Cerebellar cortex (tissue), 1 donor: ENCODE measurements around the gene MGMT.
"Not testable (repeated sequence)": the region's sequence is repeated elsewhere in the genome, so short reads cannot be mapped to it uniquely, and the experiment has no call there.

Experiments used
- DNase-seq: peaks from one replicate; pipeline ENCODE4 v3.0.0-alpha.2; 2015; ENCODE audit warnings: low spot score

The MGMT gene

DNA sequence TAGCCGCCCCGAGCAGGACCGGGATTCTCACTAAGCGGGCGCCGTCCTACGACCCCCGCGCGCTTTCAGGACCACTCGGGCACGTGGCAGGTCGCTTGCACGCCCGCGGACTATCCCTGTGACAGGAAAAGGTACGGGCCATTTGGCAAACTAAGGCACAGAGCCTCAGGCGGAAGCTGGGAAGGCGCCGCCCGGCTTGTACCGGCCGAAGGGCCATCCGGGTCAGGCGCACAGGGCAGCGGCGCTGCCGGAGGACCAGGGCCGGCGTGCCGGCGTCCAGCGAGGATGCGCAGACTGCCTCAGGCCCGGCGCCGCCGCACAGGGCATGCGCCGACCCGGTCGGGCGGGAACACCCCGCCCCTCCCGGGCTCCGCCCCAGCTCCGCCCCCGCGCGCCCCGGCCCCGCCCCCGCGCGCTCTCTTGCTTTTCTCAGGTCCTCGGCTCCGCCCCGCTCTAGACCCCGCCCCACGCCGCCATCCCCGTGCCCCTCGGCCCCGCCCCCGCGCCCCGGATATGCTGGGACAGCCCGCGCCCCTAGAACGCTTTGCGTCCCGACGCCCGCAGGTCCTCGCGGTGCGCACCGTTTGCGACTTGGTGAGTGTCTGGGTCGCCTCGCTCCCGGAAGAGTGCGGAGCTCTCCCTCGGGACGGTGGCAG lies at the start of gene MGMT:
MGMT (plus strand) TSS at position 539 of the 656 bp plus-strand sequence.
- peak; percentile 79 for DNase-seq

DNA sequence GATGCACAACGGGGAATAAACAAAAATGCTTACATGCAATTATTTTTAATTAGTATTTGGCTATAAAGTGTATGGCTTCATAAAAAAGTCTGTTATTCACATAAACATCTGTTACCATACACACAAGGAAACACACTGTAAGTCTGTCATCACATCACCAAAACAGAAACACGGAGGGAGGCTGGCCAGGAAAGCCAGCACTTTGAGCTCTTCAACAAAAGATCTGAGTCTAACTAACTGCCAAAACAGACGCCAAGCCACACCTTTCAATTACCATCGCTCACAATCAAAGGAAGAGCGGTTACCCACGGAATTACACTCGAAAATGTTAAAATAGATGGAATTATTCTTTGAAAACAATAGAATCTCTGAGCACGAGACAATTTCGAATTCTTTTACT lies 49.2 kb upstream of the MGMT start:
- DNase-seq, result no peak

DNA sequence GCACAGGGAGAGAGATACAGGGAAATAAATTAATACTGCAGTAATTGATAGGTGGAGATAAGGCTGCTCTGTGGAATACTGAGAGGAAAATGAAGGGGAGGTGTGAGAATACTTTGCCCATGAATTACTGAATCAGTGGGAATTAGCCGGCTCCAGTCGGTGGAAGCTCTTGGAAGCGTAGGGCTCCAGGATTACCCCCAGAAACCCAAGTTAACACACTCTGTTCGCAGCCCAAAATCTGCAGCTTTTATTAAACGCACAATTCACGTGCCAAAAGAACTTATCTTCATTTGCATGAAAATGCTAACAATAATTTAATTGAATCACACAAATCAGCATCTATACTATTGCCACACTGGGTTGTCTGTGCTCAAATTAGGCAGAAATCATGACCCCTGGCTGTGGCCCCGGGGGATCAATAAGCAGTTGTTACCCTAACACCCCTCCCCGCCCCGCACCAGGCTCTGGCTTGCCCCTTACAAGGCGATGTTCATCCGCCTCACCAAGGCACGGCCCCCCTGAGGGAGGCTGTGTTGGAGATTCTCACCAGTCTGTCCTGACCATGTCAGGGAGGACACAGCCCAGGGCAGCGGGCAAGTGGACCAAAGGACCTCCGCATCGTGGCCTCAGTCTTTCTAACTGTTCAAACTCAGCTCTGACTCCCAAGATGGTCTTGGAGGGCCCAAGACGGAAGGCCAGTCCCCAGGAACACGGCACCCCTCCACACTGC lies 48.4 kb upstream of the MGMT start:
- no peak for DNase-seq

DNA sequence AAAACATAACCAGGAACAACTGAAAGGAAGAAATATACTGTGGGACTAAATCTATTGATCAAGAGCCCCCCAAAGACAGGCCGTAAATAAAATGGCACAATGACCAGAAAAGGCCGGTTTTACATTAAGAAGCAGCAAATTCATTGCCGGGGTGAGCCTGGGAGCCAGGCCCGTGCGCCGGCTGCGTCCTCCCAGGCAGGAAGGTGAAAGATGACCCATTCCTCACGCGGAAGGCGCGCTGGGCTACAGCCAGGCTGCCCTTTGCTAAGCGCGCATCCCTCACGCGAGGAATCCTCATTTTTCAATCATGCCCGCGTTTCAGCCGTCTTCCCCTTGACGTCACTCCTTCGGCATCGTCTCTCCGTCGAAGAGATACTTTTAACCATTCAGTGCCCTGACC lies 47.6 kb upstream of the MGMT start:
- DNase-seq, result no peak

DNA sequence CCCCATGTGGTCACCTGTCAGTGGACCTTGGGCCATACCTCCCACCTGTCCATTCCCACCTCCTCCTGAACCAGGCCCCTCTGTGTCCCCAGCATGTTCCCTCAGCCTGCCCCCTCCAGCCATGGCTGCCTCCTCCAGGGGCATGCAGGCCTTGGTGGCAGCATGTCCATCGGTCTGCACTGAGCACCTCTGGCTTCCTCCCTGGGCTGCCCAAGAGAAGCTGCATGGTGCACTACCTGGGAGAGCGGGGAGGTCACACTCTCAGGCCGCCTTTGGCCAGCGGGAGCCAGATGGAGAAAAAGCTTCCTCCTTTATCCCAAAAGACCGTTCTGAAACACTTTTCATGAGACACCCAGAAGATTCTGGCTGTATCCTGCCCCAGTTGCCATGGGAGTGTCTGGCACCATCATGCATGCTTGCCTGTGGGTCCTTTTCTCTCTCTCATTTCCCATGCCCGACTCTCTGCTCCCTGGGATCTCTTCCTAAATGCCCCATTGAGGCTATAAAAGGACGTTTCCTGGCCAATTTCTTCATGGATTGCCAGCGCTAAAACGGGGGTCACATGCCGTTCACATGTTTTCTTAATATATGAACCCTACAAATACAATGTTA lies 45.5 kb upstream of the MGMT start:
- no peak for DNase-seq

DNA sequence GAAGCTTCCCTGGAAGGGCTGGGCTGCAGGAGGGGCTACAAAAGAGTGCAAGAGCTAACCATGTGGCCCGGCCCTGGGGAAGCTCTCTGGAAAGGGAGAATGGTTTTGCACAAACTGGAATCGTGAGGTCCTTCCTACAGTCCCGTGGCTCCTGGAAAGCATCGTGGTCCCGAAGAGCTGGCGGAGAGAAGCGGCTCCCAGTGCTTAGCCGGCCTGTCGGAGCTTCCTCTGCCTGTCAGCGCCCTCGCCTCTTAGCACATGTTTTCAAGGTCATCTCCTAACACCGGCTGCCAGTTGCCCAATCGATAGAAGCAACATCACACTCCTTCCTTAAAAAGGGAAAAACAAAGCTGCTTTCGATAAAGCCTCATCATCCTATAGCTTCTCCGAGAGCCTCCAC lies 42.1 kb upstream of the MGMT start:
- no peak for DNase-seq

DNA sequence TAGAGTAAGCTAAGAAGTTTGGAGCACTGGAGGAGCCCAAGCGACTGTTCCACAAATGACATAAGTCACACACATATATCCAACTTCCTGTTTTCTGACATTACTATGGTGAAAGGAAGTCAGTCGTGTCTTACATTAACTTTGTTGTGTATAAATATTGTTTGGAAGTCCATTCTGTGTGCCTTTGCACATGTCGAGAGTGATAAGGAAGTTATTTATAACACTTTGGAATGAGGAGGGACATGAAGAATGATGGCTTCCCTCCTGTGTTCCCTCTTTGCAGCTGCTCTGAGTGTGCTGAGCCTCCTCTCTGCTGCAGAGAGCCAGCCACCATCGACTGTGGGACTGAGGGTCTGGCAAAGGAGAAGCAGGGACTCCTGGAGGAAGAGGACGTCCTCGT lies 40.4 kb upstream of the MGMT start:
- DNase-seq, result no peak

DNA sequence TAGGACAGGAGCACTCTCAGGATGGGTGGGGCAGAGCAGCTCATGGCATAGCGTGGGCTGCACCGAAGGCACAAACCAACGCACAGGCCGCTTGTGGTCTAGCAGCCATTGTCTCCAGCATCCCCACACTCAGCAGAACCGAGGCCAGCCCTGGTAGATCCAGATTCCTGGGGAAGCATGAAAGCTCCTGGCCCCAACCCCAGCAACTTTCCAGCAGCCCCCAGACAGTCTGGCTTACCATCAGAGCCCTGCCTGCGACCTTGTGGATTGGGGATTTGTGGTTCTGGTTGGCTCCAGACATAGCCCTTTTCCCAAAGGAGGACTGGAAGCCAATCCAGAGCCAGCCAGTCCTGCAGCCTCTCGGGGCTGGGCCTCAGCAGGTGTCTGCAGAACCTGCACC lies 33.8 kb upstream of the MGMT start:
- DNase-seq, result no peak

DNA sequence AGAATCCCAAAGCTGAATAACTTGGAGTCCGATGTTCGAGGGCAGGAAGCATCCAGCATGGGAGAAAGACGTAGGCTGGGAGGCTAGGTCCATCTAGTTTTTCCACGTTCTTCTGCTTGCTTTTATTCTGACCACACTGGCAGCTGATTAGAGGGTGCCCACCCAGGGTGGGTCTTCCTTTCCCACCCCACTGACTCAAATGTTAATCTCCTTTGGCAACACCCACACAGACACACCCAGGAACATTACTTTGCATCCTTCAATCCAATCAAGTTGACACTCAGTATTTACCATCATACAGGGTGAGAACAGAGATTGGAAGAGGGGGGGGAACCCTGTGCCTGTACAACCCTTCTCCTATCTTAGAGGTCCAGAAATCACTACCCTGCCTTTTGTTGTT lies 31.3 kb upstream of the MGMT start:
- DNase-seq, result not testable (repeated sequence)

DNA sequence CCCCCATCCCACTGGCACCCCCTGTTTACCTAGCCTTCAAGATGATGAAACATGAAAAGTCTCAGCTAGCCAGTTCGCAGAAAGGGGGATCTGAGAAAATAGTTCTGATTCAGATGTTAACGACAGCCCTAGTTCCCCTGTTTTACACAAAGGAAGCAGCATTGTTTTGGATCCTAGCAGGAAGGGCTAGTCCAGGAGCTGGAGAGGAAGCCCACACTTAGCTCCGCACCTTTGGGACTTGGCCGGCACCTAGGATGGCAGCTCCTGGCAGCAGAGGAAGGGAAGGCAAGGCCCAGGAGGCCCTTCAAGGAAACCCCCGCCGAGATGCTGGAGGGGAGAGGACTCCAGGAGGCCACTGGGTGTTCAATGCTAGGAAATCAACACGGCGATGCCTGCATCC lies 29.0 kb upstream of the MGMT start:
- no peak for DNase-seq

DNA sequence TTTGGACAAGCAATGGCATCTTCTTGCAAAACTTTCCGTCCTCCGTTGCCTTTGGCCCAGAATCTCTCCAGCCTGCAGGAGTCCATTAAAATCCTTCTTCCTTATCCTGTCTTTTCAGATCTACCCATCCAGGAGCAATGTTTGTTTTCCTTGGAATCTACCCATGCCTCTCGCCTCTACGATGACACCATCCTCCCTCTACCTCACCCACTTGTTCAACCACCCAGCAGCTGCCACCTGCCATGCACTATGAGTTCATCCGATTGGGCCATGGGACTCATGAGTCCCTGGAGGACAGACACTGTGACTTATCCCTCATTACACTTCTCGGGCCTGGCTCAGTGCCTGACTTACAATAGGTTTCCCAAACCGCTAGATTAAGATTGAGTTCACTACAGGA lies 26.8 kb upstream of the MGMT start:
- no peak for DNase-seq

DNA sequence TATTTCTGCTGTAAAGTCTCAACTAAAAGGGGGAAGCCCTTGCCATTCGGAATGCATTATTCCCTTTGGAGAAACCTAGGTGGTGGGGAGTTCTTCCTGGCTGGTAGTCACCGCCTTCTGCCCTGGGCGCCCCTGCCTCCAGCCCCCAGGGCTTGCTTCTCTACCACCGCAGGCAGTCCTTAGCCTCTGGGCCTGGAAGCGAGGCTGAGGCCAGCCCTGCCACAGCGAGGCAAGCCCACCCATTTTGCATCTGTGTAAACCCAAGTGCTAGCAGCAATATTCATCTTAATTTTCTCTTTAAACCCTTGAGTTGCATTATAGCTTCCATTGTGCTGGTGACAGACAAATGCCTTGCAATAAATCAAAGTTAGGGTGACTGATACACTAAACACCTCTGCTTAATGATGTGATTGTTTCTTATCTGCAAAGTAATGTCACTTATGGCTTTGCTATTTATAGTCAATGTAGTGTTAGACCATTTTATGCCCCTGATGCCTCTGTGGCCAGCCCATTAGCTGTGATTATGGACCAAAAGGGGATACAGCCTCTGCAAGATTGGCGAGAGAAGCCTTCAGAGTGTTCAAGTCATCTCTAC lies 26.2 kb upstream of the MGMT start:
- no peak for DNase-seq

DNA sequence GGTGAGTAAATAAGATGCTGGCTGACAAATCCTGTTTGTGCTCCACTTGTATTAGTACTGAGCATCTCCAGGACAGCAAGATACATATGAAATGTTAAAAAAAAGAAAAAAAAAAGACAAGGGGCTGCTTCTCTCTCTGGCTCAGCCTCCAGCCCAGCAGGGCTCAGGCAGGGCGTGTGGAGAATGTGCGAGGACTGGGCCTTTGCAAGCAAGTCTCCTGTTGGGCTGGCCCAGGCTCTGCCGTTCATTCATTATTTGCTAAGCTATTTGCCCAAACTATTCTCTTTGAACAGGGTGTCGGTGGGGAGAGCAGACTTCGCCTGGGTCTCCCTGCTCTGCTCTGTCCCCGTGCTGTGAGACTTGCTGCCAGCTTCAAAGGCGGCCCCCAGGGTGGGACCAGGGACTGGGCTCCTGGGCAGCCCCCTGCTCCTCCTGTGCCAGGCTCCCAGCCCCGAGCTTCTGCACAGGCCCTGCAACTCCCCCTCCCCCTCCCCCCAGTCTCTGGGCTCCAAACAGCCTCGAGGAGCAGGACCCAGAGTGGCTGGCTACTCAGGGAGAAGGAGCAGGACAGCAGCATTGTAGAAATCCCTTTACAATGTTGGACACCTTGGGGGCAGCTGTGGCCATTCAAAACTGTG lies 25.6 kb upstream of the MGMT start:
- DNase-seq, result no peak

DNA sequence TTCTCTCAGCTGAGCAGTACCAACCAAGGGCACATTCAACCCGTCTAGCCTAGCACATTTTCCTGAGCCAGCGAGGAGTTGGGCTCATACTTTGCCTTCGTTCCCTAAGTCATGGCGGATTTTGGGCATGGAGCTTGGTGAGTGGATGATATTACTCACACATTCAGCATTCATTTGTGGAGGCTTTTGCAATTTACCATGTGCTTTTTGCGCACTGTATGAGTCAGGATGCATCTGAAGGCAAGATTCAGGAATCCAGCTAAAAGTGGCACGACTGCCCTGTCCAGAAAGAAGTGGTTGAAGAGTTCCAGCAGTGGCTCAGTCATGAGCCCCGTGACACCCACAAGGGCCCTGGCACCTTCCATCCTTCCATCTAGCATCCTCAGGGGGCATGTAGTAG lies 24.2 kb upstream of the MGMT start:
- DNase-seq, result no peak

DNA sequence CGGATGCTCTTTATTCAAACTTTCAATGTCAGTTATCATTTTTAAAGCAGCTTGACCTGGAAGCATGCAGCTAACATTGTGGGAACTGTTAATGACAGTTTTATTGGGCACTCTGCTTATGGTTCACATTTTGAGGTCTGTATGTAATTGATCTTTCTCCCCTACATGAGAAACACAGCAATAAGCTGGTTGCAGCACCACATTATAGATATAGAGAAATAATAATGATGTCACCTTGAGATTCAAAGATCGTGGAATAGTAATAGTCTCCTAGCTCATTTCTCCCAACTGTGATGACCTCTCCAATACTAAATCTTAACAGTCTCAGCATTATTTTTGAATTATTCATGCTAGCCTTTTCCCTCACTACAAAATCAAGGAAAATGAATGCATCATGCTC lies 22.7 kb upstream of the MGMT start:
- no peak for DNase-seq

DNA sequence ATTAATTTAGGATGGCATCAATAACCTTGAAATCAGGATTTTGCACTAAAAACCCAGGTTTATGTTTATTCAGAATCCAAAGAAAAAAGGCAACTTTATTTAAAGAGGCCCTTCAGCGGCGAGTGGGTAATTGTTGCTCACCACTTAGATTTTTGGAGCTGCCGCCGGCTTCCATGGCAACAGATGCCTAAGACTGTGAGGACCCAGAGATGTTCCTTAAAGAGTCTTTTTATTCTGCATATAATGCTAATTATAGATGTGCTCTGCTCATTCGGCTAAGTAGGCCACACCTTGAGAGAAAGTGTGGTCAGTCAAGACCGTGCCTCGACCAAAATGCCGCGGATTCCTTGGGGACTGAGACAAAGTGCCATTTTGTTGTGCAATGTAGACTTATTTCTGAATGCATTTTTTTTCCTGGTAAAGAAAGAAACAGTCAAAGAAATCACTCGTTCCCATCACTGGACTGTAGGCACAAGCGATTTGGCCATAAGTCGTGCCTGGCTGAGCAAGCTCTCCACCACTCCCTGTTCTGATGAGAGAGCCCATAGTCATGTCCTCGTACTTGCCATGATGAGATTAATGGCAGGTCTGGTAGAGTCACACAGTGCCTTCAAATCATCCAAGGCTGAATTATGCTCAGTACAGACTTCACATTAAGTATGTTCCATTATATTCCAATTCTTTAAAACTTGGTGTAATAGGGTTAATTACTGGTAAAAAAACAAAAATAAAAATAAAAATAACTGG lies 21.4 kb upstream of the MGMT start:
- no peak for DNase-seq

DNA sequence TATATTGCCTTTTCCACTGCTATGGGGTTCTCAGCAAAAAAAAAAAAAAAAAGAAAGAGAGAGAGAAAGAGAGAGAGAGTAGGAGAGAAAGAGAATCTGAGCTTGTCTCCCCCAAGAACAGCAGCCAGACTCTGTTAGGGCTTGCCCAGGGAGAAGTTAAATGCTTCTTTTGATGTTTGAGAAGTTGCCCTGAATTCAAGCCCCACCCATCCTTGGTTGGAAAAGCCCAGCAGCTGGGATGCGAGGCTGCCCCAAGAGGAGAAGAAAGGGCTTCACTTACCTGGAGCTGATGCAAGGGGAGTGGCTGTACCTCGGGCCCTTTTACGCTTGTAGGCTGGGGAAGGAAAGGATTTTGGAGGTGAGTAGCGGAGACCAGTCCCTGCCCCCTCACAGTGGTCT lies 20.9 kb upstream of the MGMT start:
- no peak for DNase-seq

DNA sequence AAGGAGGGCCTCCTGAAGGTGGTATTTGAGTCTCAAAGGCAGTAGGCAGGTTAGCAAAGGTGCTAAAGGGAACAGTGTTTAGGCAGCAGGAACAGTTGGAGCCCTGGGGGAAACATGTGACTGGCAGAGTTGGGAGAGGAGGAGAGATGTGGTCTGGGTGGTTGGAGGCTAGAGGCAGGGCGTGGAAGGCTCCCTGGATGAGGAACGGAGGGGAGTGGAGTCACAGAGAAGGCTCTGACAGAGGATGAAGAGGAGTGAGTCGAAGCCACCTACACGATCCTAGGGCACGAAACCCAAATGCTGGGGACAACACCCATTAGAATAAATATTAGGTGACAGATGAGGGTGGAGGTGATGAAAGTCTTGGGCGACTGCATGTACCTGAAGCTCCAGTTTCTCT lies 19.6 kb upstream of the MGMT start:
- no peak for DNase-seq

DNA sequence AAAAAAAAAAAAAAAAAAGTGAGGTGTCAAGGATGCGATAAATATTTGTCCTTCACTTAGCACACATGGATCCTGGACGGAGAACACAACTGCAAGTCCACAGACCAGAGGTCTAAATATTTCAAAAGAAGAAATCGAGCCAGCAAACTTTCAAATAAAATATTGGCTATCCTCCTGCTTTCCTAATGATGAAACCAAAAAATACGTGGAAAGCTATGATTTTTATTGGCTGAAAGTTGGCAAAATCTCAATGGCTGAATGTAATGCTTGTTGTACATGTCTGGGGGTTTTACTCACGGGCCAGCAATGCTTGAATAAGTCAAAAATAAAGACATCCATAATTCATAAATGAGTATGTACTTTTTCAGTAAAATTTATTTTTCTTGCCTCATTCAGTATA lies 19.0 kb upstream of the MGMT start:
- no peak for DNase-seq

DNA sequence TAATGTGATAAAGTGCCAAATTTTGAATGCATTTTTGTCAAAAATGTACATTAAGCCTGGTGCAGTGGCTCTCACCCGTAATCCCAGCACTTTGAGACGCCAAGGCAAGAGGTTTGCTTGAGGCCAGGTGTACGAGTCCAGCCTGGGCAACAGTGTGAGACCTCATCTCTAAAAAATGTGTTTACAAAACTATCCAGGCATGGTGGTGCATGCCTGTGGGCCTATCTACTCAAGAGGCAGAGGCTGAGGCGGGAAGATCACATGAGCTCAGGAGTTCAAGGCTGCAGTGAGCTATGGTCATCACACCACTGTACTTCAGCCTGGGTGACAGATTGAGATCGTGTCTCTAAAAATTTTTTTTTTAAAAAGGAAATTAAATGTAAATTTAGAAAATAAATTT lies 18.5 kb upstream of the MGMT start:
- DNase-seq, result no peak

DNA sequence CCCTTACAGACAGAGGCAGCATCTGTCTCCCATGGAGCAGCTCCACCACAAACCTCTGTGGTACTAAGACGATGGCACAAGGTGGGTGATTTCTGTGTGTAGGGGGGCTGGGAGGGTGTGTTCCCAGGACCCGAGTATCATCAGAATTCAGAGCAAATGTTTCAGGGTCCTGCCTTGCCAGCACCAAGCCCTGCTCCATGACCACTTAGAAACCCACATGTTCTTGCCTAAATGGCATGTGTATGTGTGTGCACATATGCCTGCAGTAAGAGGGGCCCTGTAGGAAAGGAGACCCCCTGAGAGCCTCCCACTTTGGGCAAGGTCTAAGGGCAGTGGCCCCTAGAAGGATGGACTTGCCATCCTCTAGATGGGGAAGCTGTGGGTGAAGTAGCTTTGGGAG lies 17.1 kb upstream of the MGMT start:
- no peak for DNase-seq

DNA sequence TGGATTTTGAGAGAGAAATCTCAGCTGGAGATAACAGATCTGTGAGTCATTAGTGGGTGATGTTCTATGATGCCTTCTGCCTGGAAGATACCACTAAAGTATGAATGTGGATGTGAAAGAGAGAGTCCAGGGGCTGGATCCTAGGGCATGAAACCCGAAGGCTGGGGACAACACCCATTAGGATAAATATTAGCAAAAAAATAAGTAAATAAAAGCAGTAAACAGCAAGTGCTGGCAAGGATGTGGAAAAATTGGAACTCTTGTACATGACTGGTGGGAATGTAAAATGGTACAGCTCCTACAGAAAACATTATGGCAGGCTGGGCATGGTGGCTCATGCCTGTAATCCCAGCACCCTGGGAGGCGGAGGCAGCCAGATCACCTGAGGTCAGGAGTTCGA lies 16.6 kb upstream of the MGMT start:
- no peak for DNase-seq
